IPS-18a (cell line): ENCODE results near the gene CARD19.

Experiments used
- H3K27ac ChIP-seq: one replicate; pipeline ENCODE4 v1.5.1; 2013; ENCODE audit warnings: low read length
- H3K27me3 ChIP-seq: one replicate; pipeline ENCODE4 v1.6.1; 2013; ENCODE audit warnings: mild to moderate bottlenecking, low read length; ENCODE audit not compliant: control insufficient read depth, insufficient read depth
- H3K36me3 ChIP-seq: one replicate; pipeline ENCODE4 v1.6.1; 2013; ENCODE audit warnings: low read depth, low read length; ENCODE audit not compliant: control insufficient read depth
- H3K4me1 ChIP-seq: one replicate; pipeline ENCODE4 v1.6.1; 2013; ENCODE audit warnings: low read depth, low read length; ENCODE audit not compliant: control insufficient read depth
- H3K4me3 ChIP-seq: one replicate; pipeline ENCODE4 v1.5.1; 2013; ENCODE audit warnings: low read length
- H3K9ac ChIP-seq: one replicate; pipeline ENCODE4 v1.6.1; 2013; ENCODE audit warnings: mild to moderate bottlenecking, low read length, moderate library complexity
- H3K9me3 ChIP-seq: one replicate; pipeline ENCODE4 v1.6.1; 2013; ENCODE audit warnings: low read depth, low read length; ENCODE audit not compliant: control insufficient read depth

CARD19 gene

DNA sequence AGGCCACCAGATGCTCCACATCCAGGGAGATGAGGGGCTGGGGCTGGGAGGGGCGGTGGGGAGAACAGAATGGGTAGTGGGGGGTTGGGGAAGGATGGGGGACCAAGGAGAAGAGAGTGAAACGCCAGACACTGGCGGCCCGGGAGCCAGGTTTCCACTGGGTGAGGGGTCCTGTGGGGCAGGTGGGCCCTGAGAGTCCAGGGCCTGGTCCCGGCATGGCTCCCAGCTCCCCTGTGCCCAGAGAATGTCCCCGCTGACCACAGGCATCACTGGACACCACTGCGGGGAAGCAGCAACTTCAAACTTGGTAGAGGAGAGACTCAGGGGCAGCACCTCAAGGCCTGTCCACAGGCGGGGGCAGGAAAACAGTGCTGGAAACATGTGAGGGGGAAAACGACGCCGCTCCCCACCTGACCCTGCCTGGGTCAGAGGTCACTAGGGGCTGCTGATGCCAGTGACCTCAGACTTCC is 24.9 kb downstream of the CARD19 start:
- Histone ChIP-seq H3K27me3 (no peaks in the 10 kb centered on the region), H3K36me3 (peaks cover 3% of the 10 kb centered on the region), H3K27ac (no peak overlapping the region), H3K9me3 (no peaks in the 10 kb centered on the region), H3K4me3 (no peak overlapping the region), H3K9ac (no peak overlapping the region), H3K4me1 (peaks cover 6% of the 10 kb centered on the region)

DNA sequence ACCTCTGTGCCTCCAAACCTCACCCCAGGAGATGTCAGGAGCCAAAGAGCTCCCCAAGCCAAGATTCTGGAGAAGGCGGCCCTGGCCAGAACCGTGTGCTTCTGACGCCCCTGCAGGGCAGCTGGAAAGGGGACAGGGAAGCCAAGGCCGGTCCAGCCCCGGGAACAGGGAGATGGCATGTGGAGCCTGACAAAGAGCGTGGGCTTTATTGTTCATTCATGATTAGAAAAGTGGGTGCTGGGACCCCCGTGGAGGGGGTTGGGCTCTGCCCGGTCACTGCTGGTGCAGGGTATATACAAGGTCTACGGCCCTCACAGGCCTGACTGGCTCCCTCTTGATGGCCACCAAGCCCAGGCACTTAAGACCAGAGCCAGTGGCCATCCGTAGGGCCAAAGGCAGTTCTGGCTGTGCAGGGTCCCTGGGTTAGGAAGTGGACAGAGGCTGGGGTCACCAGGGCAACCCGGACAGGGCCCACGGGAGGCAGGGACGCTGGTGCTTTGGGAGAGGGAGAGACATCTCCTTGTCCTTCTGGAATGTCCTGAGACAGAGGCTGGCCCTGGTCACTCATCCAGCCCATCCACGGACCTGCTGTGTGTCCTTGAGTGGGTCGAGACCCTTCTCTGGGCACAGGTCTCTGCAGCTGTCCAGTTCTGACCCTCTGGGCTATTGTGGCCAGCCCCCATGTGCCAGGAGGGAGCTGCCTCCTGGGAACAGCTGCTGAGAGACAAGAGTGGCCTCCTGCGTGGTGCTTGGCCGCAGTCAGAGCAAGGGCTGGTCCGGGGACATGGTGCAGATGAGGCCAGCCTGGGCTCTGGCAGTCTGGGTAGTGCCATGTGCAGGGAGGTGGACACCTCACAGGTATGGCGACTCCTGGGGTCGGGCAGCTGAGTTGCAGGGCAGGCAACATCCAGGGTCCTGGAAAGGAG is 25.6 kb downstream of the CARD19 start:
- H3K9ac ChIP-seq, result no peak overlapping the region
- H3K27me3 ChIP-seq, result no peaks in the 10 kb centered on the region
- H3K4me1 ChIP-seq, result peaks cover 1% of the 10 kb centered on the region
- H3K4me3 ChIP-seq, result no peak overlapping the region
- H3K9me3 ChIP-seq, result no peaks in the 10 kb centered on the region
- peaks cover 3% of the 10 kb centered on the region for H3K36me3 ChIP-seq
- no peak overlapping the region for H3K27ac ChIP-seq

DNA sequence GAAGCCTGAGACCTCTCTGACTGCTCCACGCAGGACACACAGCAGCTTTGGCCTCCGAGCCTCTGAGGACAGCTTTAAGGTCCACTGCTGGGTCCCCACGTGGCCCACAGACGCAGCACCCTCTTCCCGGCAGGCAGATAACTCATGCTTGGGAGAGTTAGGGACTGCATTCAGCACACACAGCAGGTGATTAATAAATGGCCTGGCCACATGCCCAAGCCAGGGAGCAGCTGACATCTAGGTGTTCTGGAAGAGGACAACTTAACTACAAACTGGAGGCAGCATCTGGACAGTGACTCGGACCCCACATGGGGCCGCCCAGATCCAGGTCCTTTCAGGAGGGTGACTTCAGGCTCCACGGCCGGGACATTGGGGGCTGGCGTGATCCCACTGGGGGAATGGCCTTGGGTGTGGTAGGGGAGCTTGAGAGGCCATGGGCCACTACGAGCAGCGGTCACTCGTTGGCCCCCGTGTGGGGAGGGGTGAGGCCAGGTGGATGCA is 26.8 kb downstream of the CARD19 start:
- H3K27ac ChIP-seq, result no peak overlapping the region
- H3K9me3 ChIP-seq, result no peaks in the 10 kb centered on the region
- H3K4me1 ChIP-seq, result no peaks in the 10 kb centered on the region
- H3K36me3 ChIP-seq, result peaks cover 3% of the 10 kb centered on the region
- H3K4me3 ChIP-seq, result no peak overlapping the region
- no peak overlapping the region for H3K9ac ChIP-seq
- H3K27me3 ChIP-seq, result no peaks in the 10 kb centered on the region

DNA sequence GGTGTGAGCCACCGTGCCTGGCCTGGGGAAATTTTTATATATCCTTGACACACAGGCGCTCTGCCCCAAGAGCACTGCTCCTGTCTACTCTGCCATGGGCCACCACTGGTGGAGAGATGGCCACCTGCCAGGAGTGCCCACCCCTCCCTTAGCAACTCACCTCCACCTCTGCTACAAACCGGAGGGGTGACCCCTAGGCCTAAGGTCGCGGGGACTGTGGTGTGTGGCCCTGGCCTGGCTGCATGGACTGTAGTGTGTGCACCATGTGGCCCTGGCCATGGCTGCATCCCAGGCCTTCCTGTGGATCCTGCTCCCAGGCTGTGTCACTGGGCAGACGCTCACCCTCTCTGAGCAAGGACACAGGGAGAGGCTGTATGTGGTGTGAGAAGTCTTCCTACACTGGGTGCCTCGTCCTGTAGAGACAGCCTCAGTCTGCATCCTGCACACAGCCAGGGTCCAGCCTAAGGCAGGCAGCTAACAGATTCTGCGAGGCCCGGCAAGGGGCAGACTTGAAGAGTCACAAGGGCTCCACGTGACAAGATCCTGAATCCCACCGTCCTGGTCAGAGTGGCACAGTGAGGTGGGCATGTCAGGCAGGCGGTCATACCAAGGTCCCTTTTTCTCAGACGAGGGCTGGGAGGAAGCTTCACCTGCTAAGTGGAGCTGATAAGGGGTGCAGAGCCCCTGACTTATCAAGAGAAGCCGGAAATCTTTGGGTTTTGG is 27.7 kb downstream of the CARD19 start:
- no peaks in the 10 kb centered on the region for H3K27me3 ChIP-seq
- H3K27ac ChIP-seq, result no peak overlapping the region
- H3K4me1 ChIP-seq, result no peaks in the 10 kb centered on the region
- H3K9me3 ChIP-seq, result no peaks in the 10 kb centered on the region
- no peak overlapping the region for H3K9ac ChIP-seq
- H3K4me3 ChIP-seq, result no peak overlapping the region
- H3K36me3 ChIP-seq, result peaks cover 3% of the 10 kb centered on the region

DNA sequence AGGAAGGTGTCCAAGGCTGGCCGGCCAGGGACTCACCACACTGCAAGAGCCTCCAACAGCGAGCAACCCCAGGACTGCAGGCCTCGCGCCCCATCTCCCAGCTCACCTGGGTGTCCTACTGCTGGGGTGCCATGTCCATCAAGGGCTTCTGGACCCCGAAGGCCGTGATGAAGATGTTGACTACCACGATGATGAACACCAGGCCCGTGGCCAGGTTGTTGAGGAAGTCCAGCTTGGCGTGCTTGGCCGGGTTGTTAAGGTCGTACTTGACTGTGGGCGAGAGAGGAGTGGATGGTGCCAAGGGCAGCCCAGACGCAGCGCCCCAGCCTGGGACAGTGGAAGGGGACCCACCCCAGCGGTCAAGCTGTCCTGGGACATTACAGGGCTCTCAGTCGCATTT is 28.8 kb downstream of the CARD19 start:
- H3K9ac ChIP-seq, result no peak overlapping the region
- no peaks in the 10 kb centered on the region for H3K9me3 ChIP-seq
- no peak overlapping the region for H3K4me3 ChIP-seq
- no peaks in the 10 kb centered on the region for H3K27me3 ChIP-seq
- no peaks in the 10 kb centered on the region for H3K4me1 ChIP-seq
- H3K27ac ChIP-seq, result no peak overlapping the region
- H3K36me3 ChIP-seq, result peaks cover 3% of the 10 kb centered on the region

DNA sequence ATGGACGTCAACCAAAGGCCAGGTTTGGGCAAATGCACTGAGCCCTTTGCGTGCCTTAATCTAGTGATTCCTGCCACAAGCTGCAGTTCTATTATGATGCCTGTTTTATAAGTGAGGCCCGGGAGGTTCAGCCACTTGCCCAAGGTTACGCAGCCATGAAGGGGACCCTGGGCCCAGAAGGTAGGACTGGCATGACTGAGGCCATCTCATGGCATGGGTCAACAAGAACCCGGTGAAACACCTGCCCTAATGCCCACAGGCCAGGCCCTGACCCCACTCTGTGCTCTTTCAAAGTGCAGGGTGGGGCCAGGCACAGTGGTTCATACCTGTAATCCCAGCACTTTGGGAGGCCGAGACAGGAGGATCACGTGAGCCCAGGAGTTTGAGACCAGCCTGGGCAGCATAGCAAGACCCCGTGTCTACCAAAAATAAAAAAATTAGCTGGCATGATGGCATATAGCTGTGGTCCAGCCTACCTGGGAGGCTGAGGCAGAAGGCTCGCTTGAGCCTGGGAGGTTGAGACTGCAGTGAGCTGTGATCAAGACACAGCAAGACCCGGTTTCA is 29.4 kb downstream of the CARD19 start:
- H3K9me3 ChIP-seq, result no peaks in the 10 kb centered on the region
- H3K27ac ChIP-seq, result no peak overlapping the region
- H3K27me3 ChIP-seq, result no peaks in the 10 kb centered on the region
- H3K4me3 ChIP-seq, result no peak overlapping the region
- peaks cover 3% of the 10 kb centered on the region for H3K36me3 ChIP-seq
- H3K9ac ChIP-seq, result no peak overlapping the region
- no peaks in the 10 kb centered on the region for H3K4me1 ChIP-seq

DNA sequence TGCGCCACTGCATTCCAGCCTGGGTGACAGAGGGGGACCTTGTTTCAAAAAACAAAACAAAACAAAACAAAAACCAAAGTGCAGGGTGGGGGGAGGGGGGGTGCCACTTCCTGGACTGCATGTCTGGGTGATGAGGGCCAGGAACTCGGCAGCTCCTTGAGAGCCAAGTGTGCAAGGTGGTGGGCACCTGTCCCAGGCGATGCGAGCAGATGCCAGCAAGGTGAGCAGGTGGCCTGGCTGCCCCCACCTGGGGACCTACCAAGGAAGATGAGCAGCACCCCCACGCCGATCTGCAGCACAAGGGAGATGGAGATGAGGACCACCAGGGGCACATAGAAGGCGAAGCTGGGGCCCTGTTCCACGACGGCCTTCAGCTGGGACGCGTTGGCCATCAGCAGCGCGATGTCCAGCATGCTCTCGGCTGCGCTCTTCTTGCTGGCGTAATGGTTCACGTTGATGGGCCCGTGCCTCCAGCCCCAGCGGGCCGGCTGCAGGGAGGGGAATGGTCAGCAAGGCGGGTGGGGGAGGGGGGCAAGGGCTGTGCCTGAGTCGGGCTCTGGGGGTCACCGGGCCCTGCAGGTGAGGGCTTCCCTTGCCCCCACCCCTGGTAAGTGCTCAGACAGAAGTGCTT is 30.2 kb downstream of the CARD19 start:
- Histone ChIP-seq H3K4me1 (no peaks in the 10 kb centered on the region), H3K4me3 (no peak overlapping the region), H3K27me3 (no peaks in the 10 kb centered on the region), H3K9me3 (no peaks in the 10 kb centered on the region), H3K36me3 (peaks cover 3% of the 10 kb centered on the region), H3K27ac (no peak overlapping the region), H3K9ac (no peak overlapping the region)

DNA sequence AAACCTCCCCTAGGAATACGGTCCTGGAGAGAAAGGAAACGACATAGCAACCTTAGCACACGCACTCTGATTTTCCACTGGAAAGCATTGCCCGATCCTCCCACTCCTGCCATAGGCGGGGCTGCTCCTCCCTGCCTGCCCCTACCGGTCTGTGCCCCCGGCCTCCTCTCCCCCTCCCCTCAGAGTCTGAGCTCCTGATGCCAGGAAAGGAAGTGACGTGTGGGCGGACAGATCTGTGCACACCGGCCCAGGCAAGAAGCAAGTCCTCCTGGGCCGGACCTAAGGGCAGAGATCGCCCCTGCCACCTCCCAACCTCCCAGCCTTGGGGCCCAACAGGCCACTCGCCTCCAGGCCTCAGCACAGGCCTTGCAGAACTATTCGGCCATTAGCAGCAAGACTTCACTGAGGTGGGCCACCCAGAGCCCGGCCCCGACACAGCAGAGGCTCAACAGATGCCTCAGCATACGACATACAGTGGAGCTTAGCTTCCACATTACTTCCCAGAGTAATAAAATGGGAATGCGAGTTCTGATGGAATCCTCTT is 30.9 kb downstream of the CARD19 start:
- no peaks in the 10 kb centered on the region for H3K4me1 ChIP-seq
- H3K27ac ChIP-seq, result no peak overlapping the region

DNA sequence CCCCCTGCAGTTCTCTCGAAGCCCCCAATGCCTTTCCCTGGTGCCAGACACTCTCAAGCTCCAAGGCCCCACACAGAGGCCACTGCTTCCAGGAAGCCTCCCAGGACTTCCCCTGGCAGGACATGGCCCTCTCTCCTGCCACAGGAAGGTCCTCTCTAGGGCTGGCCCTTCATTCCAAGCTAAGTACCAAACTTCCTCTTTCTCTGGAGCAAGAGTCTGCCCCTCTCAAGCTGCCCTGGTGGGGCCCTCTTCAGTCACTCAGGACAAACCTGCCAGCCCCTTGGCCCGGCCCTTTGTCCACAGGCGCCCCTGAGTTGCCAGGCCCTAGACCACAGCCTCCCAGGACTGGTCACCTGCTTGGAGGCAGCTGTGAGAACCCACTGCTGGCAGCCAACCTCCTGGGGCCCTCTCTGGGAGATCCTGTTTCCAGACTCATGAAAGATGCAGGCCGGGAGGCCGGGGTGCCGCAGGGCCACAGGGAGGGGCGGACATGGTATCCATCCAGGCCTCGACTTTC is 31.4 kb downstream of the CARD19 start:
- H3K9ac ChIP-seq, result no peak overlapping the region
- H3K36me3 ChIP-seq, result peaks cover 3% of the 10 kb centered on the region
- no peaks in the 10 kb centered on the region for H3K9me3 ChIP-seq
- no peak overlapping the region for H3K4me3 ChIP-seq
- no peaks in the 10 kb centered on the region for H3K27me3 ChIP-seq
- no peak overlapping the region for H3K27ac ChIP-seq
- H3K4me1 ChIP-seq, result peaks cover under 1% of the 10 kb centered on the region

More for the DNA sequence above, 30.9 kb downstream of the CARD19 start:
- no peaks in the 10 kb centered on the region for H3K9me3 ChIP-seq
- no peak overlapping the region for H3K4me3 ChIP-seq
- no peak overlapping the region for H3K9ac ChIP-seq
- no peaks in the 10 kb centered on the region for H3K27me3 ChIP-seq
- peaks cover 3% of the 10 kb centered on the region for H3K36me3 ChIP-seq

DNA sequence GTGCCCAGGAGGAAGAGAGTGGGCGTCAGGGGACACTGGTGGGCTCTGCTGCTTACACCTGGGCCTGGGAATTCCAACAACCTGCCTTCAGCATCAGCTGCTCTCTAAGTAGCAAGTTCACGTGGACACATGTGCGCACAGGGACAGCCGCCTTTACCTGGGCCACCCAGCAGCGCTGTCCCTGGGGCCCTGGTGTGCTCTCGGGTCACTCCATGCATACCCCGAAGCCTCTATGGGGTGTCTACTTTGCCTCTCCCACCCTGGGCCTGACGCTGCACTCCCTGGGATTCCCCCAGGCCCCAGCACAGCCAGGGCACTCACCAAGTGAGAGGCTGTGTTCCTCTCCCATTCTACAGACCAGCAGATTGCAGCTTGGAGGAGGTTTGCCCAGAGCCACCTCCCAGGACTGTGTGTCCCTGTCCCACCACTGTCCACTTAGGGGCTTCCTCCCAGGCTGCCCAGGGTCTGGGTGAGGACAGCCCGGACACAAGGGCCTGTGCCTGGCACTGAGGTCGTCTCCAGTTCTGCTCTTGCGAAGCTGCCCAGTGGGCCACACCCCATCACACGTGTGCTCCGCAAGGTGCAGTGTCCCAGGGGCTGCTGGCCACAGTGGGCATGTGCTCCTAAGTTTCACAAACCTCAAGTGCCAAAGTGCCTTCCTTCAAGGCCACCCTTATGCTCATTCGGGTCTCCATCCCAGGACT is 32.1 kb downstream of the CARD19 start:
- Histone ChIP-seq H3K36me3 (peaks cover 3% of the 10 kb centered on the region), H3K9me3 (no peaks in the 10 kb centered on the region), H3K4me3 (no peak overlapping the region), H3K27me3 (peaks cover 3% of the 10 kb centered on the region), H3K9ac (no peak overlapping the region), H3K4me1 (peaks cover 7% of the 10 kb centered on the region), H3K27ac (no peak overlapping the region)
